ENCODE results near the gene AHRR.
"Not testable (repeated sequence)": the region's sequence is repeated elsewhere in the genome, so short reads cannot be mapped to it uniquely, and the experiment has no call there.

DNA sequence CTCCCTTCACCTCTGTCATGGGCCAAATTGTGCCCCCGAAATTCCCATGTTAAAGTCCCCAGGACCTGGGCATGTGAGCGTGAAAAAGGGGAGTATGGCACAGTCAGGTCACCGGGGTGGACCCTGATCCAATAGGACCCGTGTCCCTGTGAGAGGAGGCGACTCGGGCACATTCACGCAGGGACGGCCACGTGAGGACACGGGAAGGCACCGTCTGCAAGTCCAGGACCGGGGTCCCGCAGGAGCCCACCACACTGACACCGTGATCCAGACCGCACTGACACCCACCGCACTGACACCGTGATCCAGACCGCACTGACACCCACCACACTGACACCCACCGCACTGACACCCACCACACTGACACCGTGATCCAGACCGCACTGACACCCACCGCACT is 165.1 kb downstream of the AHRR start:
- TF ChIP-seq, protein P1, sequence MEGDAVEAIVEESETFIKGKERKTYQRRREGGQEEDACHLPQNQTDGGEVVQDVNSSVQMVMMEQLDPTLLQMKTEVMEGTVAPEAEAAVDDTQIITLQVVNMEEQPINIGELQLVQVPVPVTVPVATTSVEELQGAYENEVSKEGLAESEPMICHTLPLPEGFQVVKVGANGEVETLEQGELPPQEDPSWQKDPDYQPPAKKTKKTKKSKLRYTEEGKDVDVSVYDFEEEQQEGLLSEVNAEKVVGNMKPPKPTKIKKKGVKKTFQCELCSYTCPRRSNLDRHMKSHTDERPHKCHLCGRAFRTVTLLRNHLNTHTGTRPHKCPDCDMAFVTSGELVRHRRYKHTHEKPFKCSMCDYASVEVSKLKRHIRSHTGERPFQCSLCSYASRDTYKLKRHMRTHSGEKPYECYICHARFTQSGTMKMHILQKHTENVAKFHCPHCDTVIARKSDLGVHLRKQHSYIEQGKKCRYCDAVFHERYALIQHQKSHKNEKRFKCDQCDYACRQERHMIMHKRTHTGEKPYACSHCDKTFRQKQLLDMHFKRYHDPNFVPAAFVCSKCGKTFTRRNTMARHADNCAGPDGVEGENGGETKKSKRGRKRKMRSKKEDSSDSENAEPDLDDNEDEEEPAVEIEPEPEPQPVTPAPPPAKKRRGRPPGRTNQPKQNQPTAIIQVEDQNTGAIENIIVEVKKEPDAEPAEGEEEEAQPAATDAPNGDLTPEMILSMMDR (IDR thresholded peaks at IDR 0.05; ENCODE audit: insufficient read depth, low read depth, low read length) = not testable (repeated sequence)
- not testable (repeated sequence) for TF ChIP-seq EZH2 (IDR thresholded peaks at IDR 0.05; ENCODE audit: insufficient read depth, low read length)
